SK-N-SH treated with all-trans-retinoic acid at 6 μM for 48 hours (cell line): ENCODE measurements around the gene BABAM1.

Experiments used
- ATAC-seq: fragments of 200-7000 bp; cut with Tn5 transposase; 3 replicates; pipeline ENCODE4 v1.9.1; 2020; ENCODE audit warnings: mild to moderate bottlenecking, moderate library complexity
- BACH2 ChIP-seq: fragments of 250-450 bp; sonication (Bioruptor Pico); IDR thresholded peaks from 2 replicates; pipeline ENCODE4 v1.9.0; 2021; ENCODE audit warnings: mild to moderate bottlenecking, borderline replicate concordance
- CREB5 ChIP-seq: fragments of 250-450 bp; sonication (Bioruptor Pico); IDR thresholded peaks from 2 replicates; pipeline ENCODE4 v1.5.1; 2020; ENCODE audit warnings: low read depth, mild to moderate bottlenecking, moderate library complexity
- CSRNP3 ChIP-seq: fragments of 250-450 bp; sonication (Bioruptor Pico); IDR thresholded peaks from 2 replicates; pipeline ENCODE4 v1.5.1; 2021; ENCODE audit warnings: mild to moderate bottlenecking, moderate library complexity
- ESRRG ChIP-seq: fragments of 250-450 bp; sonication (Bioruptor Pico); IDR thresholded peaks from 2 replicates; pipeline ENCODE4 v1.6.1; 2021; ENCODE audit warnings: mild to moderate bottlenecking
- GLIS3 ChIP-seq: fragments of 250-450 bp; sonication (Bioruptor Pico); IDR thresholded peaks from 2 replicates; pipeline ENCODE4 v1.5.0; 2020; ENCODE audit warnings: mild to moderate bottlenecking, moderate library complexity
- ISL1 ChIP-seq: fragments of 250-450 bp; sonication (Bioruptor Pico); IDR thresholded peaks from 2 replicates; pipeline ENCODE4 v2.1.2; 2022; ENCODE audit warnings: mild to moderate bottlenecking, moderate library complexity
- OSR1 ChIP-seq: fragments of 250-450 bp; sonication (Bioruptor Pico); IDR thresholded peaks from 2 replicates; pipeline ENCODE4 v1.8.0; 2022; ENCODE audit warnings: moderate library complexity, mild to moderate bottlenecking, inconsistent platforms
- PATZ1 ChIP-seq: fragments of 250-450 bp; sonication (Bioruptor Pico); IDR thresholded peaks from 2 replicates; pipeline ENCODE4 v1.8.0; 2020; ENCODE audit warnings: mild to moderate bottlenecking, moderate library complexity, borderline replicate concordance
- POU6F1 ChIP-seq: fragments of 250-450 bp; sonication (Bioruptor Pico); IDR thresholded peaks from 2 replicates; pipeline ENCODE4 v1.8.0; 2021; ENCODE audit warnings: low read depth, mild to moderate bottlenecking, moderate library complexity, borderline replicate concordance
- RARB ChIP-seq: fragments of 250-450 bp; sonication (Bioruptor Pico); IDR thresholded peaks from 2 replicates; pipeline ENCODE4 v1.8.0; 2021; ENCODE audit warnings: mild to moderate bottlenecking, moderate library complexity
- TCF4 ChIP-seq: fragments of 250-450 bp; sonication (Bioruptor Pico); IDR thresholded peaks from 2 replicates; pipeline ENCODE4 v1.8.0; 2021; ENCODE audit warnings: mild to moderate bottlenecking, moderate library complexity, borderline replicate concordance
- TOX ChIP-seq: fragments of 250-450 bp; sonication (Bioruptor Pico); IDR thresholded peaks from 2 replicates; pipeline ENCODE4 v1.8.0; 2021; ENCODE audit warnings: mild to moderate bottlenecking, moderate library complexity, borderline replicate concordance
- TSHZ2 ChIP-seq: fragments of 250-450 bp; sonication (Bioruptor Pico); IDR thresholded peaks from 2 replicates; pipeline ENCODE4 v1.5.0; 2020; ENCODE audit warnings: mild to moderate bottlenecking, moderate library complexity
- ZC3H10 ChIP-seq: fragments of 250-450 bp; sonication (Bioruptor Pico); IDR thresholded peaks from 2 replicates; pipeline ENCODE4 v1.5.1; 2021; ENCODE audit warnings: mild to moderate bottlenecking, moderate library complexity
- ZFP3 ChIP-seq: fragments of 250-450 bp; sonication (Bioruptor Pico); IDR thresholded peaks from 2 replicates; pipeline ENCODE4 v1.5.0; 2020; ENCODE audit warnings: mild to moderate bottlenecking, moderate library complexity
- ZFP30 ChIP-seq: fragments of 450-650 bp; formaldehyde crosslinking; IDR thresholded peaks from 2 replicates; pipeline ENCODE4 v1.5.0; 2022; ENCODE audit warnings: mild to moderate bottlenecking, moderate library complexity
- ZNF565 ChIP-seq: fragments of 450-650 bp; formaldehyde crosslinking; conservative IDR thresholded peaks from 2 replicates; pipeline ENCODE4 v1.5.0; 2020; ENCODE audit warnings: low read depth, mild to moderate bottlenecking, moderate library complexity
- ZNF70 ChIP-seq: fragments of 450-650 bp; formaldehyde crosslinking; IDR thresholded peaks from 2 replicates; pipeline ENCODE4 v1.5.0; 2020; ENCODE audit warnings: mild to moderate bottlenecking, moderate library complexity
- ZNF8 ChIP-seq: fragments of 450-650 bp; formaldehyde crosslinking; IDR thresholded peaks from 2 replicates; pipeline ENCODE4 v1.5.0; 2020; ENCODE audit warnings: mild to moderate bottlenecking, moderate library complexity

Gene BABAM1

GRCh38 chr19:17323300-17323963 is 56.2 kb downstream of the BABAM1 start (continued):
- no peak for TF ChIP-seq PATZ1 (CRISPR knock-in tag)
- TF ChIP-seq RARB (CRISPR knock-in tag) = no peak
- no peak for TF ChIP-seq TOX (CRISPR knock-in tag)
- no peak for TF ChIP-seq ESRRG (CRISPR knock-in tag)
- TF ChIP-seq BACH2 = no peak
- TF ChIP-seq TCF4 = no peak

- ATAC-seq = no peak
- TF ChIP-seq ZNF8 (no peak), PATZ1 (CRISPR knock-in tag) (no peak), GLIS3 (CRISPR knock-in tag) (no peak), OSR1 (CRISPR knock-in tag) (no peak), CSRNP3 (no peak), ESRRG (CRISPR knock-in tag) (no peak), TOX (CRISPR knock-in tag) (no peak), ZNF70 (CRISPR knock-in tag) (no peak), POU6F1 (CRISPR knock-in tag) (no peak), CREB5 (CRISPR knock-in tag) (no peak), ZC3H10 (no peak), TSHZ2 (CRISPR knock-in tag) (no peak), BACH2 (no peak)
- TF ChIP-seq, all 23 proteins: peak for 0
Observed at GRCh38 chr19:17323964-17324332, 56.7 kb downstream of the BABAM1 start.

GRCh38 chr19:17324357-17325114 is 57.3 kb downstream of the BABAM1 start:
- ATAC-seq = no peak
- TF ChIP-seq BACH2 (no peak), ZFP30 (CRISPR knock-in tag) (no peak), CSRNP3 (no peak), ZNF8 (no peak), CREB5 (CRISPR knock-in tag) (no peak), OSR1 (CRISPR knock-in tag) (no peak), ESRRG (CRISPR knock-in tag) (no peak), ZC3H10 (no peak), RARB (CRISPR knock-in tag) (no peak), ZFP3 (CRISPR knock-in tag) (no peak), PATZ1 (CRISPR knock-in tag) (no peak), ISL1 (no peak), ZNF565 (no peak)
